HEK293 (cell line): Measurements from ENCODE around the gene FOXP1.

Source experiments
- CTCF ChIP-seq: fragments of 450-650 bp; formaldehyde crosslinking; IDR thresholded peaks from 2 replicates; pipeline ENCODE4 v1.5.1; 2016; ENCODE audit warnings: missing biosample characterization, missing genetic modification characterization
- KLF9 ChIP-seq: fragments of 450-650 bp; formaldehyde crosslinking; IDR thresholded peaks from 2 replicates; pipeline ENCODE4 v1.5.1; 2016; ENCODE audit warnings: missing biosample characterization, missing genetic modification characterization, low read depth
- PATZ1 ChIP-seq: fragments of 450-650 bp; formaldehyde crosslinking; IDR thresholded peaks from 2 replicates; pipeline ENCODE4 v1.5.1; 2016; ENCODE audit warnings: missing biosample characterization, missing genetic modification characterization
- SCRT1 ChIP-seq: fragments of 450-650 bp; formaldehyde crosslinking; IDR thresholded peaks from 2 replicates; pipeline ENCODE4 v1.5.1; 2016; ENCODE audit warnings: missing biosample characterization, missing genetic modification characterization, borderline replicate concordance
- ZBTB44 ChIP-seq: fragments of 450-650 bp; IDR thresholded peaks from 2 replicates; pipeline ENCODE4 v1.5.1; 2018; ENCODE audit warnings: missing biosample characterization, mild to moderate bottlenecking, missing genetic modification characterization
- ZEB2 ChIP-seq: fragments of 450-650 bp; formaldehyde crosslinking; IDR thresholded peaks from 2 replicates; pipeline ENCODE4 v1.5.1; 2016; ENCODE audit warnings: missing biosample characterization, missing genetic modification characterization
- ZNF146 ChIP-seq: fragments of 450-650 bp; formaldehyde crosslinking; IDR thresholded peaks from 2 replicates; pipeline ENCODE4 v1.5.1; 2016; ENCODE audit warnings: missing biosample characterization, missing genetic modification characterization
- ZNF214 ChIP-seq: fragments of 450-650 bp; formaldehyde crosslinking; IDR thresholded peaks from 2 replicates; pipeline ENCODE4 v1.5.1; 2017; ENCODE audit warnings: missing biosample characterization, mild to moderate bottlenecking, missing genetic modification characterization, borderline replicate concordance
- ZNF221 ChIP-seq: fragments of 450-650 bp; formaldehyde crosslinking; IDR thresholded peaks from 2 replicates; pipeline ENCODE4 v1.5.1; 2017; ENCODE audit warnings: missing biosample characterization, missing genetic modification characterization, borderline replicate concordance
- ZNF274 ChIP-seq, 2 experiments: fragments of 200-500 bp in 1 of 2; fragments of 450-650 bp in 1 of 2; sonication (Bioruptor generic) in 1 of 2; formaldehyde crosslinking in 1 of 2; IDR thresholded peaks; 2 replicates each; pipeline versions ENCODE4 v1.5.1 to v1.6.1; 2014 to 2016; ENCODE audit warnings: borderline replicate concordance in 1 of 2, inconsistent platforms in 1 of 2, low read length in 1 of 2, missing biosample characterization in 1 of 2, missing genetic modification characterization in 1 of 2
- ZNF398 ChIP-seq: fragments of 450-650 bp; formaldehyde crosslinking; IDR thresholded peaks from 2 replicates; pipeline ENCODE4 v1.5.1; 2017; ENCODE audit warnings: missing biosample characterization, missing genetic modification characterization
- ZNF521 ChIP-seq: fragments of 450-650 bp; formaldehyde crosslinking; IDR thresholded peaks from 2 replicates; pipeline ENCODE4 v1.5.1; 2017; ENCODE audit warnings: missing biosample characterization, mild to moderate bottlenecking, missing genetic modification characterization
- ZNF558 ChIP-seq: fragments of 450-650 bp; formaldehyde crosslinking; IDR thresholded peaks from 2 replicates; pipeline ENCODE4 v1.5.1; 2016; ENCODE audit warnings: missing biosample characterization, missing genetic modification characterization
- ZNF639 ChIP-seq: fragments of 450-650 bp; formaldehyde crosslinking; IDR thresholded peaks from 2 replicates; pipeline ENCODE4 v1.5.1; 2016; ENCODE audit warnings: missing biosample characterization, missing genetic modification characterization

- no peak for TF ChIP-seq ZNF221
- TF ChIP-seq PATZ1 (tag by site-specific recombination) = no peak
- no peak for TF ChIP-seq CTCF (tag by site-specific recombination)
- no peak for TF ChIP-seq ZNF398 (tag by site-specific recombination)
- TF ChIP-seq KLF9 (tag by site-specific recombination) = no peak
- TF ChIP-seq ZEB2 (tag by site-specific recombination) = no peak
- no peak for TF ChIP-seq ZNF274 (IDR thresholded peaks at IDR 0.05; ENCODE audit: low read length)
- TF ChIP-seq ZNF274 (tag by site-specific recombination; IDR thresholded peaks at IDR 0.05; ENCODE audit: borderline replicate concordance) = no peak
- TF ChIP-seq ZBTB44 (tag by site-specific recombination) = no peak
- TF ChIP-seq ZNF558 (tag by site-specific recombination) = no peak
- no peak for TF ChIP-seq ZNF214
- no peak for TF ChIP-seq ZNF521 (tag by site-specific recombination)
- TF ChIP-seq ZNF639 (tag by site-specific recombination) = no peak
- no peak for TF ChIP-seq SCRT1
- TF ChIP-seq ZNF146 (tag by site-specific recombination) = no peak
Observed at GRCh38 chr3:71130471-71131374, 452.8 kb downstream of the FOXP1 start.
